ENCODE data around the gene PLPP3. TPM values are rescaled to one million over a fixed set of nuclear protein-coding genes. Genes with fewer than 3 reads are reported as not detected.

The PLPP3 gene
- total RNA-seq, 1 donor: 0.81 TPM

DNA sequence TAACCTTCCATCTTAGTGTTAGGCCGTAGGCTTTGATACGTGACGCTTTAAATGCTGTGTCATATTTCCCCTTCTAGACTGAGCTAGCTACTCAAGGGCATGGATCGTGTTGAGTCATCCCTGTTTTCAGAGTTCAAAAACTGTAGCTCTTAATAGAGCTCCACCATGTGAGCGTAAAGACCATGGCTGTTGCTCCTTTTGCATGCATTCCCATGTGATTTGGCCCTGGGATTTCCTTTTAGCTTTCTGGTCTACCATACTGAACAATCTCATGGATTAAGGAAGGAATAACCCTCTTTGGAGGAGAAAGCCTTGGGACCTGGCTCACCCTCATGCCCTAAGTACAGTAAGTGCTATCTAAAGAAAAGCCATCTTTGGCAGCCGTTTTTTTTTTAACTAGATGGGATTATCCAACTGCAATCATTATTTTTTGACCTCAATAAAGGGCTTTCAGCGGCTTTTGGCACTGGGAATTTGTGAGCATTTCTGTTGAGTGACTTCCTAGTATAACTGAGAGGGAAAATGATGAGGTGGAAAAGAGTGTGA lies 76.6 kb downstream of the PLPP3 start:
- peak in 2 of 3 donors; percentile 51 to 70 for DNase-seq (ENCODE audit: low read depth in 2 of 3, low spot score in 2 of 3)

DNA sequence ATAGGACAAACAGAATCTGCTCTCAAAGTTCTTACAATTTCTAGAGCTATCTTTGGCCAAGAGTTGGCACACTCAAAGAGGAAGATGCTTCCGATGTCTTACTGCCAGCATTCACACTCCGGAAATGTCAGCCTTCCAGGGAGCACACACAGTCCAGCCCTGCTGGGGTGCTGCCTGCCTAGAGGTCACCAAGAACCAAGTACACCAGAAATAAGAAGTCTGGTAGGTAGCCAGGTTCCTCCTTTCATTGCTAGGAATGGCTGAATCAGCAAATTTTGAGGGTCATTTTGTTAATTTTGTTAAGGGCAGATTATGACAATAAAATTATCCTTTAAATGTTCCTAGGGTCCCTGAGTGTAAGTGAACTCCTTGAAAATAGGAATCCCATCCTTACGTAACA lies 77.5 kb downstream of the PLPP3 start:
- no peak for DNase-seq (ENCODE audit: low read depth in 2 of 3, low spot score in 2 of 3)

DNA sequence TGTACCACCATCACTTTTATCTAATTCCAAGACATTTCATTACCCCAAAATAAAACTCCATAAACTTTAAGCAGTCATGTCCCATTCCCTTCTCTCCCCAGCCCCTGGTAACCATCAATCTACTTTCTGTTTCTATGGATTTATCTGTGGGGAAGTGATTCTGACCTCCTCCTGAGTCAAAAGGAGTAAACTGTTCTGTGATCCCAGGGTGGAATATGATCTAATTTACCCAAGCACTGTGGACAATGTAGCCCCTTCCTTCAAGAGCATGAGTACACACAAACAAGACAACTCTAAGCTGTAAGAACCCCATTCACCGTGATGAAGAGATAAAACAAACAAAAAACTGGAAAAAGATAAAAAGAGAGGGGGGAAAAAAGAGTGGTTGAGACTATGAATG lies 77.9 kb downstream of the PLPP3 start:
- no peak for DNase-seq (ENCODE audit: low read depth in 2 of 3, low spot score in 2 of 3)

DNA sequence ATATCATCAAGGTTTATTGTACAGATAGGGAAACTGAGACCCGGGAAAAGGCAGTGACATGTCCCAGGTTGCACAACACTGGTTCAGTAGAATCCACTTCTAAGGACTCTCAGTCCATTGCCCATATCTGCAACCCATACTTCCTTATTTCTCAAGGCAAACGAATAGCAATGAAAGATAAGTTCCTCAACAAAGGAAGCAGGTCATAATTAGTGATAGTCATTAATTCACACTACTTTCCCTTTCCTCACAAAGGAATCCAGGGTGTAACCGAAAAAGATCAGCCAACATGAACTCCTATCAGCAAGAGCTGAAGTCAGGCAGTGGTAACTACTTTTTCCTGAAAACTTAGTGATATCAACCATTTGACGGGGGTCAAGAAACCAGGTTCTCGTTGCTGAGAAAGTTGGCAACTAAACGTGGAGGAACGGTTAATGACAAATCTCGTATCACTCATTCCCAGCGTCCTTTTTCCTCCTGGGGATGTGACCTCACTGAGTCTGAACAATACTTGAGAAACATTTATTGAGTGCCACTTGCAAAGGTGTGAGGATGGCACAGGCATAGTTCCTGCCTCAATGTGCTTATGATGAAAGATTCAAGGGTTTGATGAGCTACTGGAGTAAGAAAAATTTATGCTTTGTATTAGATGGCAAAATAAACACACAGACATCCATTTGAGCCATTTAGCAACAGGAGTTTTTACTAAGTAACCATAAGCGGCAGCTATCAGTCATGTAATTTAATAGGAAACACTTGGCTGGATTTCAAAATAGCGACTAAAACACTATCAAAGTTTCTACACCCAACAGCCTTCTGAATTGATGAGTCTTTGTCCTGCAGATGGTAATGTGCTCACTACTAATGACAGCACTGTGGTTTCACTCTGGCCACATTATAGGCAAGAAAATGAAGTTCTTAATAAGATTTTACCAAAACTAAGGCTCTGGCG lies 82.3 kb downstream of the PLPP3 start:
- DNase-seq (ENCODE audit: low read depth in 2 of 3, low spot score in 2 of 3): no peak

DNA sequence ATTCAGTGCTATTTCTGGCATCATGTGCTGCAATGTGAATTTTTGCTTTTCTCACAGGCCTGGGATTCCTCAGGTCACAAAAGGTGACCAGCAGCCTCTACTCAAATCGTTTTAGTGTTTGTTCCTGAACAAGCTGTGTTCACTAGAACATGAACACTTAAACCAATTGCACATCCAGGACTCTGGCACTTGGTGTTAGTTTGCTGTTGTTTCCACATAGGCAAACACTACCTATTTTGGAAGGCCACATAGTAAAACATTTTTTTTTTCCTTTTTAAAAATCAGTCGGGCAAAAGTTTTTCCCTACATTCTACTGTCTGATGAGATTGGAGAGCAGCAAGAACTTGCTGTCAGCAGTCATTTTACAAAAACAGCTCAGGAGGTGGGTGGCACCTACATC lies 83.2 kb downstream of the PLPP3 start:
- DNase-seq (ENCODE audit: low read depth in 2 of 3, low spot score in 2 of 3): no peak

DNA sequence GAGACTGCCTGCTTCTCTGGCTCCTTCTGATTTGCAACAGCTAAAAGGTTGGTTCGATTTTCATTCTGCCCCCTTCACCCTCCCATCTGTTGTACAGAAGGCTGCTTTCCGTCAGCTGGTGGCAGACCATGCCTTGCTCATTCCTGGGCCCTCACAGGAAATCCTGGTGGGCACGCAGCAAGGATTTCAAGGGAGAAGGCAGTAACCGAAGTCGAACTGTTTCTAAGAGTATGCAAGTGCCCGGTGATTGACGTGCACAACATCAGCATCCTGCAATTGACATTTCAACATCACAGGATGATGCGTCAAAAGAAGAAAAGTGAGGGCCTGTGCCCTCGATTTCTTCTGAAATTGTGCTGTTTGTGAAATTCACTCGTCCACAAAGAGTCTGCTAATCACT lies 83.8 kb downstream of the PLPP3 start:
- DNase-seq (ENCODE audit: low read depth in 2 of 3, low spot score in 2 of 3): no peak

DNA sequence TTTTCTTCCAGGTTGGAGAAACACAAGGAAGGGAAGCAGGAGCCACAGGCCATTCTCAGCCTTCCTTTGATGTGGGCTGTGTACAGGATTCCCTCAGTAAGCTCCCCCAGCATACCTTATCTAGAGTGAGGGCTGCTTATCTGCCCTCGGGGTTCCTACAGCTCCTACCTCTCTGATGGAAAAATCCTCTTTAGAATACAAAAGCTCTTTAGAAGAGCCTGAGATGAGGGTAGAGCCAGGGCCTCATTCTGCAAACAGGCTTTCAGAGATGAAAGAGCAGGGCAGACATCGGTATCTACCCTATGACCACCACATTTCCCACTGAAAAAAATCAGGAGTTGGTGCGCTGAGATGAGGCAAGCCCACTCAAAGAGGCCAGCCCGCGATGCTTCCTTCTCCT lies 85.1 kb downstream of the PLPP3 start:
- DNase-seq (ENCODE audit: low read depth in 2 of 3, low spot score in 2 of 3): no peak

DNA sequence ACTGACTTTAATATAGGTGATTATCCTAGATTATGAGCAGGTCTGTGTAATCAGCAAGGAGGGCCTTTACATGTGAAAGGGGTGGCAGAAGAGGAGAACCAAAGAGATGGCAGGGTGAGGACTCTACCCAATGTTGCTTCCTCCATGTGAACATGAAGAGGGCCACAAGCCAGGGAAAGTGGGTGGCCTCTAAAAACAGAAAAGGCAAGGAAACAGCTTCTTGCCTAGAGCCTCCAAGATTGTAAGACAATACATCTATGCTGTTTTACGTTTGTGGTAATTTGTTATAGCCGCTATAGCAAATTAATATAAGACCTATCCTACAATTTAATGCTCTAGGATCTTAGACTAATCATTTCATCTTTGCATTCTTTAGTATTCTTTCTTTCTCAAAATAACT lies 85.5 kb downstream of the PLPP3 start:
- no peak for DNase-seq (ENCODE audit: low read depth in 2 of 3, low spot score in 2 of 3)

DNA sequence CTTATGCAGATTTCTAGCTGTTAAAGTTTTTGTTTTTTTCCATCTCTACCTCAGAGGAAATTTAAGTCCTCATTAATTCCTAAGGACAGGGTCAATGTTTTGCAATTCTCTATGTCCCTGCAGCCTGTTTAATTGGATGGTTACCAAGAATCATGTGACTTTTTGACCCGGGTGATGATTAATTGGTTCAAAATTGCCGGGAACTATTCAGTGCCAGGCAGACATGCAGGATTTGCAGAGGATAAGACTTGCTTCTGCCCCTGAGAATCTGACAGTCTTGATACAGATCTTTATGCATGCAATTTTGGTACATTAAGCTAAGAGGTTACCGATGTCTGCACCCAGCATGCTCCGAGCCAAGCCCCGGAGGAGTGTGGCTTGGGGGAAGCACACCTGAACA lies 87.9 kb downstream of the PLPP3 start:
- no peak for DNase-seq (ENCODE audit: low read depth in 2 of 3, low spot score in 2 of 3)

DNA sequence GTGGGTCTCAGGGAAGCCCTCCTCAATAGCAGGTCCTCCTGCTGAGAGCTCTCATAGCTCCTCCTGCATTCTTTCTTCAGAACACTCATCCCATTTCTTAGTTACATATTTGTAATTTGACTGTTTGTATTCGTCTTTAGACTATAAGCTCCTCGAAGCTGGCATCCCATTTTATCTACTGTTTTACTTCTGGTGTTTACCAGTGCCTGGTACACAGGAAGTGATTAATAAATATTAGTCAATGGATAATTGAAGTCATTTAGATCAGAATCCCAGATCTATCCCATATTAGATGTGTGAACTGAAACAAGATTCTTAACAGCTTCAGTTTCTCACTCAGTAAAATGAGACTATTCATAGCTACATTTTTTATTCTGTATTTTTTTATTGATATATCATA lies 88.7 kb downstream of the PLPP3 start:
- DNase-seq (ENCODE audit: low read depth in 2 of 3, low spot score in 2 of 3): no peak

DNA sequence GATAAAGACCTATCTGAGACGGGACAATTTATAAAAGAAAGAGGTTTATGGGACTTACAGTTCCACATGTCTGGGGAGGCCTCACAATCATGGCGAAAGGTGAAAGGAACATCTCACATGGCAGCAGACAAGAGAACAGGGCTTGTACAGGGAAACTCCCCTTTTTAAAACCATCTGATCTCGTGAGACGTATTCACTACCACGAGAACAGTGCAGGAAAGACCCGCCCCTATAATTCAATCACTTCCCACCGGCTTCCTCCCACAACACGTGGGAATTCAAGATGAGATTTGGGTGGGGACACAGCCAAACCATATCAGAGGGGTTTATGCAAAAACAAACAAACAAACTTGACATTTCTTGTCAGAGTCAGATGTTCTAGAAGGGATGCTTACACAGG lies 89.7 kb downstream of the PLPP3 start:
- DNase-seq (ENCODE audit: low read depth in 2 of 3, low spot score in 2 of 3): no peak

DNA sequence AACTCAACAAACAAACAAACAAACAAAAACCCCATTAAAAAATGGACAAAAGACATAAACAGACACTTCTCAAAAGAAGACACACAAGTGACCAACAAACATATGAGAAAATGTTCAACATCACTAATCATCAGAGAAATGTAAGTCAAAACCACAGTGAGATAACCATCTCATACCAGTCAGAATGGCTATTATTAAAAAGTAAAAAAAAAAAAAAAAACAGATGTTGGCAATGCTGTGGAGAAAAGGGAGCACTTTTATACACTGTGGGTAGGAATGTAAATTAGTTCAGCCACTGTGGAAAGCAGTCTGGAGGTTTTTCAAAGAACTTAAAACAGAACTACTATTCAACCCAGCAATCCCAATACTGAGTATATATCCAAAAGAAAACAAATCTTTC lies 94.7 kb downstream of the PLPP3 start:
- DNase-seq (ENCODE audit: low read depth in 2 of 3, low spot score in 2 of 3): no peak

DNA sequence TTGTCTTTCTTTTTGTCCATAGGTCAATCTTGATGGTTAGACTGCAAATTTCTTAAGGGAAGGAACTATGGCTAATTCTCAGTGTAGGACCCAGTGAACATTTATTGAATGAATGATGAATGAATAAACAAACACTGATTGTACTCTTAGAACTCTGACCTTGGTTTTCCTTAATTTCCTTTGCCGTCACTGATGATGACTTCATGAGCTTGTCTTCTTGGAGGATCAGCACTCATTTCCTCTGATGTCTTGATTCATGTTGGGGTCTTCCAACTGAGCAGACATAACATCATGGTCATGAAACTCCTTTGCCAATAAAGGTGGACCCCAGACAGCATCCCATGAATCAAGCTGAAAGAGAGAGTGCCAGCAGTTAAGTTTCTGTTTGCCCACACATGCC lies 96.3 kb downstream of the PLPP3 start:
- DNase-seq (ENCODE audit: low read depth in 2 of 3, low spot score in 2 of 3): no peak

DNA sequence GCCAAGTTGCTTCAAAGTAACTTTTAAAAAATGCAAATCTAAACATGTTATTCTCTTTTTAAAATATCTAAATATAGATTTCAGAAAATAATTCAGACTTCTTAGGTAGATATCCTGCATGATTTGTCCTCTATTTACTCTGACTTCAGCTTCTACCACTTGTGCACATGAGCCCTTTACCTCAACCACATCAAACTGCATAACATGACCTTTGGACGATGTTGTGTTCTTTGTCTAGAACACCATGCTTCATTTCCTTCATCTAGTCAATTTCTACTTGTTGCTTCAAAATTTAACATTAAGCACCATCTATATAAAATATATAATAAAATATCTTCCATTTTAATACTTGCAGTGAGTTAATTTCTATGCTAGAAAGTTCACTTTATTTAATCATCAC lies 96.9 kb downstream of the PLPP3 start:
- DNase-seq (ENCODE audit: low read depth in 2 of 3, low spot score in 2 of 3): no peak

DNA sequence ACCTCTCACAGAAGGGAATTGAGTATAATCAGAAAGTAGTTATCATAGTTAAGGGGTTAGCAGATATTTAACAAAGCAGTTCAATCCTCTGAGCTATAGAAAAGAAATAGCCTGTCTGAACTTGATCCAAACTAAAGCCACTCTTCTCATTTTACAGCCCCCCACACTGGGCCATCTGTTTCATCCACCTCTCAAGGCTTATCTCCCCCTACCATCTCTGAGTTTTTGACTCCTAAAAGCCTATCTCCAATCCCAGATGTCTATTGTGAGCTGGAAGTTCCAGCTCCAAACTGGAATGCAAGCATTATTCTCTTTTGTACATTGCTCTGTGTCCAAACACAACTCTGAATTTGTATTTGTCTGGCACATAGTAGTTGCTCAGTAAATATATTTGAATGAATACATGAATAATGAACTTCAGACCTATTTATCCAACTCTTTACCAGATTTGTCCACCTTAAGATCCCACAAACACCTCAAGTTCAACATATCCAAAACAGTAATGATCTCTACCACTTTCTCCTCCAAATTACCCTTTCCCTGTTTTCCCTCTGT lies 98.1 kb downstream of the PLPP3 start:
- DNase-seq (ENCODE audit: low read depth in 2 of 3, low spot score in 2 of 3): no peak

DNA sequence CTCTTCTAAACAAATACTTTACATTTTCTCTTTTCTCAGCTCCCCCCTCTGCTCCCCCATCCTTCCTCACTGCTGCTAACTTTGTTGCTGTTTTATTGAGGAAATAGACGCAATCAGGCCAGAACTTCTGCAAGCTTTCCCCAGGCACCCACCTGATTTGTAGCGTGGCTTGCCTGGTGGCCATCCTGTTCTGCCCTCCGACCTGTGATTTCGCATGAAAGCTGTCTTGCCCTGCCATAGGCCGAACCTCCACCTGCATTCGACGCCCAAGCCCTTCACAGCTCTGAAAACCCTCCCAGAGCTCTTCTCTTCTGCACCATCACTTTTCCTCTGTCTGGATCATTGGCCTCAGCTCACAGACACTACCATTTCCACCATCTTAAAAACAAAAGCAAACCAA lies 100.6 kb downstream of the PLPP3 start:
- no peak for DNase-seq (ENCODE audit: low read depth in 2 of 3, low spot score in 2 of 3)

DNA sequence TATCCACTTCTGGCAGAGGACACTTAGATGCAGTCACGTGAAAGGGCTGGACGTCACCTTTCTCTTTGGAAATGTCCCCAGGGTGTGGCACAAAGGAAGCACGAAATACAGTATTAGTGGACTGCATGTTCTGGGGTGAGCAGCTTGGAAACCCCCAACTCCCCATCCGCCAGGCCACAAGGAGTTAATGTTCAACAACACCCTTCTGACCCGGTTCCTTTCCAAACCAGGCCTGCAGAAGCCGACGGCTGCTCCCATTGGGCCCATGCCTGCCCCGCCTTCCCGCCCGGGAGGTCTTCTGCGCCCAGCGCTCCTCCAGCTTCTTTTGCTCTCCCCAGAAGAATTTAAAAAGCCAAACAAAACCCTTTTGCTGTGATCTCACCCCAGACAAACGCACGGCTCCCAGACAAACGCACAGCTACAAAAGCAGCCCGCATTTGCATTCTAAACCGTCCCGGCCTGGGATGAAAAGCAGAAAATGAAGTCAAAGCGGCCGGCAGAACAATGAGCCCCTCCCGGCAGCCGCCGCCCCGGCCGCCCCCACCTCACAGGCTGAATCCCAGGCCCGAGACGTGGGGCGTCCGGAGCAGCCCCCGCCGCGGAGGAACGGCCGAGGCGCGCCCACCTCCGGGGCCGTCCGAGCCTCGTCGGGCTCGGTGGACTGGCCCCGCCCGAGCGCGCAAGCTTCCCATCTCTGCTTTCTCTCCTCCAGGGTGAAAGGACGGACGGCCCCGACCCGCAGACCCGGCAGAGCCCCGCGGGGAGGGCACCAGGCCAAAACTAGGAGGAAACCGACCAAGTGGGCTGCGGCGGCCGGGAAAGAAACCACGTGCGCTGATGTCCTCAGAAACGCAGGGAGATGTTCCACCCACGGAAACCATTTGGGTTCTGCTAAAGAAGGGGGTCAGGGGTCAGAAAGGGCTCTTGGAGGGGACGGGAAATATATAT lies 101.9 kb downstream of the PLPP3 start:
- peak in 1 of 3 donors; percentile 6 for DNase-seq (ENCODE audit: low read depth in 2 of 3, low spot score in 2 of 3)

DNA sequence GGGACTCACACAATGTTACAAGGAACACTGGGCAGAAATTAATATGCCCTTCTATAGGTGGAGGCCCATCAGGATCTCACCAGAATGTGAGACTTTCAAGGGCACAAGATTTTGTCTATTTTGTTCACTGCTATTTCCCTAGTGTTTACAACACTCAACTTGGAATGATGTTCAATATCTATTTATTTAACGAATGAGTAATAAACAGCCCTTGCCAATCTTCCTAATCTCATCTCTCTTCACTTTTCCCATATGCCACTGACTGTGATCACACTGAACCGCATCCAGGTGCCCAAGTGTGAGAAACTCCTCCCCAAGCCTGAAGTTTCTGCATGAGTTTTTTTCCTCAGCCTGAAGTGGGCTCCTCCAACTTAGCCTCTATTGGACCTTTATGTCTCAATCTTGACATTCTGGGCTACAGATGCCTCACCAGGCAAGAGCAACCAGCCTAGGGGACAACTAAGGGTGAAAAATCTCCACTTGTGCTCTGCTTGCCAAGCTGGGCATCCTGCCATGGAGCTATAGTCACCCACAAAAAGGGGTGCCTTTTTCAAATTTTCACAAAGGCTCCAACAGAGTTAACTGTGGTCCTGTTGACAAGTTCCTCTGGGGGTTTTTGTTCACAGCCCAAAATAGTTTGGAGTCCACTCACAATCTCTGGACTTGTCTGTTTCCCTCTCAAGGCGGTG lies 105.6 kb downstream of the PLPP3 start:
- DNase-seq (ENCODE audit: low read depth in 2 of 3, low spot score in 2 of 3): no peak

DNA sequence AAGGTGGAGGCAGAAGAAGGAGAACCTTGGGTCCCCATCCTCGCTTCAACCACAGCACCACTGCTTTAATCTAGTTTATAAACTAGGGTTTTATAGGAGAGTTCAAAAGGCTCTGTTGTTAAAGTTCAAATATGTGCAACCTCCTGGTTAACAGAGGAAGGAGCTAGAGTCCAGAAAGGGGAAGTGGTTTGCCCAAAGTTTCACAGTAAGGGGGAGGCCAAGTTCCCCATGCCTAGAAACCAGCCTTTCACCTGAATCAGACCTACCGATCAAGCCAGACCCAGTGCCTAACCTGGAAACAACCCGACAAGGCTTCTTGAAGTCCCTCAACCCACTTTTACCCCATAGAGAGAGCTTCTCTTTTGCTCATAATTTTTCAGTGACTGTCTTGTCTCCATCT lies 106.5 kb downstream of the PLPP3 start:
- peak in 2 of 3 donors; percentile 60 to 80 for DNase-seq (ENCODE audit: low read depth in 2 of 3, low spot score in 2 of 3)

DNA sequence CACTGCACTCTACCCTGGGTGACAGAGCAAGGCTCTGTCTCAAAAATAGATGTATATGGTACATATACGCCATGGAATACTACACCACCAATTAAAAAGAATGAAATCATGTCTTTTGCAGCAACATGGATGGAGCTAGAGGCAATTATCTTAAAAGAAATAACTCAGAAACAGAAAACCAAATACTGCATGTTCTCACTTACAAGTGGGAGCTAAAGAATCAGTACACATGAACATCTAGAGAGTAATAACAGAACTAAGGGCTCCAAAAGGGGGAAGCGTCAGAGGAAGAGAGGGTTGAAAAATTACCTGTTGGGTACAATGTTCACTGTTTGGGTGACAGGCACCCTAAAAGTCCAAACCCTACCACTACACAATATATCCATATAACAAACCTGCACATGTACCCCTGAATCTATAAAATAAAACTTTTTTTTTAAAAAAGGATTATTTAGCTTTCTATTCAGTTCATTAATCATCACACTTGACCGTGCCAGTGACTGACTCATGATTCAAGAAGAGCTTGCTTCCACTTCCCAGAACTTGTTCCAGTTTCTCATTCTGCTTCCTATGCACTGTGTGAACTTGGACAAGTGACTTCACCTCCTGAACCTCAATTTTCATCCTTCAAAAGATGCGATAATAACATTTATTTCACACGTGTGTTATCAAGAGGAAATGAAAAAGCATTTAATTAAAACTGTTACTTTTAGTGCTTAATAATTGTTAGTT lies 109.6 kb downstream of the PLPP3 start:
- no peak for DNase-seq (ENCODE audit: low read depth in 2 of 3, low spot score in 2 of 3)
